Coronary artery (tissue), 2 donors: ENCODE data around the gene ARL5C.

Experiments
- DNase-seq: peaks from one replicate; pipeline ENCODE4 v3.0.0-alpha.2; 2017; ENCODE audit warnings: low spot score
- H3K27ac ChIP-seq, 2 donors: fragments of 200-600 bp; sonication (generic); one replicate each; pipeline ENCODE4 v1.5.1; 2016 to 2019
- H3K4me3 ChIP-seq: fragments of 200-600 bp; sonication (generic); 2 replicates; pipeline ENCODE4 v1.5.1; 2016; ENCODE audit warnings: mild to moderate bottlenecking, moderate library complexity
- TF ChIP-seq, protein P1 (sequence below): fragments of 200-600 bp; sonication (generic); IDR thresholded peaks from one replicate; pipeline ENCODE4 v1.5.1; 2019; ENCODE audit warnings: antibody characterized with exemption

Gene ARL5C

GRCh38 chr17:39141915-39142664 lies 23.9 kb downstream of the ARL5C start:
- H3K27ac ChIP-seq: no peak overlapping the region
- no peak overlapping the region for H3K4me3 ChIP-seq
- TF ChIP-seq, protein P1, sequence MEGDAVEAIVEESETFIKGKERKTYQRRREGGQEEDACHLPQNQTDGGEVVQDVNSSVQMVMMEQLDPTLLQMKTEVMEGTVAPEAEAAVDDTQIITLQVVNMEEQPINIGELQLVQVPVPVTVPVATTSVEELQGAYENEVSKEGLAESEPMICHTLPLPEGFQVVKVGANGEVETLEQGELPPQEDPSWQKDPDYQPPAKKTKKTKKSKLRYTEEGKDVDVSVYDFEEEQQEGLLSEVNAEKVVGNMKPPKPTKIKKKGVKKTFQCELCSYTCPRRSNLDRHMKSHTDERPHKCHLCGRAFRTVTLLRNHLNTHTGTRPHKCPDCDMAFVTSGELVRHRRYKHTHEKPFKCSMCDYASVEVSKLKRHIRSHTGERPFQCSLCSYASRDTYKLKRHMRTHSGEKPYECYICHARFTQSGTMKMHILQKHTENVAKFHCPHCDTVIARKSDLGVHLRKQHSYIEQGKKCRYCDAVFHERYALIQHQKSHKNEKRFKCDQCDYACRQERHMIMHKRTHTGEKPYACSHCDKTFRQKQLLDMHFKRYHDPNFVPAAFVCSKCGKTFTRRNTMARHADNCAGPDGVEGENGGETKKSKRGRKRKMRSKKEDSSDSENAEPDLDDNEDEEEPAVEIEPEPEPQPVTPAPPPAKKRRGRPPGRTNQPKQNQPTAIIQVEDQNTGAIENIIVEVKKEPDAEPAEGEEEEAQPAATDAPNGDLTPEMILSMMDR: no peak
- DNase-seq: no peak

GRCh38 chr17:39141294-39141693 lies 24.7 kb downstream of the ARL5C start:
- Histone ChIP-seq H3K27ac (no peak overlapping the region), H3K4me3 (no peak overlapping the region)
- TF ChIP-seq, protein P1: no peak
- no peak for DNase-seq

DNA sequence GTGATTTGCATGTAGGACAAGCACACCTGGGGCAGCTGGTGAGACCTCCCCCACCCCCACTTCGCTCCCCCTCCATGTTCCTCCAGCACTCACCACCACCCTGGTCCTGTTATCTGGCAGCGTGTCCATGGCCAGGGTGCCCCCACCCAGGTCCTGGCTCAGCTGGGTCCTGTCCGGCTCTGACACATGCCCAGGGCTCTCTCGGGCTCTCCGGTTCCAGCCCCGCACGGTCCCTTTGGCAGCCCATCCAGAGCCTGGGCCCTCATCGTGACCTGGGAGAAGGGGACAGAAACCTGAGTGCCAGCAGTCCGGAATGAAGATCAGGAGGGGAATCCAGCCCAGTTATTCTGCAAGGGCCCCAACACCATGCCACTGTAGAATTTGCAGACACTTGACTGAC lies 26.4 kb downstream of the ARL5C start:
- no peak overlapping the region for H3K27ac ChIP-seq
- no peak for DNase-seq
- TF ChIP-seq, protein P1: no peak
- no peak overlapping the region for H3K4me3 ChIP-seq

DNA sequence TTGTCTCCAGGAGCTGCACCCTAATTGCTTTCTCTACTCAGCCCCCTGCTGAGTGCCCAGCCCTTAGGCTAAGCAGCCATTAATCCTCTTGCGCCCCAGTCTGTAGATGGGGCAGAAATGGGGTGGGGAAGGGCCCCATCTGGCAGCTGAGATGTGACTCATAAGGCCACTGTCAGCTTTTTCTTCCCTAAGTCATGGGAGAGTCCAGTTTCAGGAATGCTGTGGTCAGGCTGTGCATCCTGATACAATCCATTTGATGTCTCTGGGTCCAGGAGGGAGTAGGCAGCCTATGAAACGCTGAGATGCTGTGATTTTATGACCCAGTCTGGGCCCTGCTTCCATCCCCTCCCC lies 26.8 kb downstream of the ARL5C start:
- H3K27ac ChIP-seq: no peak overlapping the region
- TF ChIP-seq, protein P1: no peak
- DNase-seq: no peak
- H3K4me3 ChIP-seq: no peak overlapping the region

GRCh38 chr17:39138431-39139160 lies 27.4 kb downstream of the ARL5C start:
- no peak overlapping the region for H3K4me3 ChIP-seq
- DNase-seq: no peak
- TF ChIP-seq, protein P1: no peak
- no peak overlapping the region for H3K27ac ChIP-seq

DNA sequence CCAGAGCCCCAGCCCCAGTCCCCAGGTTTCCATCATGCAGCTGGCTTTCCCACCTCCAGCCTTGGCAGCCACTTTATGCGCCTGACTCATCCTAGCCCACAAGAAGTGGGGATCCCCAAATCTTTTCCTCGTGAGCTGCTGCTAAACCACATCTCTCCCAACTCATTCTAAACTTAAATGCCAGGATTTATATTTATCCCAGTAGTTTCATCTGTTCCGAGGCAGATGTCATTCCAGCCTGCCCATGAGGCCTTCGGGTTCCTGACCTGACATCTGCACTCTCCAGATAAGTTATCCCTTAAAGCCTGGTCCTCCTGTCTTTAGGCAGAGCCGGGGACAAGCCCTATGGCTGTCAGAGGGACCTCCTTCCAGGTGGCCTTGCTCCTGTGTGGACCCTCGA lies 31.1 kb downstream of the ARL5C start:
- H3K27ac ChIP-seq: no peak overlapping the region
- H3K4me3 ChIP-seq: no peak overlapping the region
- no peak for DNase-seq
- TF ChIP-seq, protein P1: no peak

DNA sequence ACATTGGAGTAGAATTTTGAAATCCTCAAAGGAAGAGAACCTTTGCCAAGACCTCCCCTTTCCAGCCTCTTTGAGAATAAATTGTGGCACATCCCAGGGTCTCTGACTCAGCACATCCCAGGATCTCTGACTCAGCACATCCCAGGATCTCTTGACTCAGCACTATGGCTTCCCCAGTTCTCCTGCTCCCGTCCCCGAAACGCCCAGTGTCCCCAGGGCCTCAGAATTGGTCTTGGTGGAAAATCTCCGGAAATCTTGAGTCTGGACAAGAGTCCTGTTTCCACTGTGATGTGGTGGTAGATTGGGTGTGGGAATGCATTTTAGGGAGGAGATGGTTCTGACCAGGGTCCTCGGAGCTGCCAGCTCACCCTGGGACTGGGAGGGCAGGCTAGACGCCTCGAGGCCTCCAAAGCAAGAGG lies 33.8 kb downstream of the ARL5C start:
- H3K27ac ChIP-seq: peak overlapping the region in 1 of 2 donors; percentile 11
- TF ChIP-seq, protein P1: no peak
- H3K4me3 ChIP-seq: no peak overlapping the region
- no peak for DNase-seq
